Measurements from ENCODE around the gene GAL3ST2.

- TF ChIP-seq CTCF (IDR thresholded peaks at IDR 0.05; ENCODE audit: low read depth, low read length, missing input control): no peak
- no peak for TF ChIP-seq ATF3 (IDR thresholded peaks at IDR 0.05)
- TF ChIP-seq GABPA (IDR thresholded peaks at IDR 0.05 in 1 of 2, conservative IDR thresholded peaks at IDR 0.05 in 1 of 2): no peak
- TF ChIP-seq TAF1 (conservative IDR thresholded peaks at IDR 0.05): no peak
Observed at GRCh38 chr2:241851325-241852115, 74.9 kb downstream of the GAL3ST2 start.
